ENCODE measurements around the gene PANX3. TPM values are rescaled to one million over a fixed set of nuclear protein-coding genes. Genes with fewer than 3 reads are reported as not detected.

PANX3 gene
- total and polyA plus RNA-seq, 4 donors, result not detected

- Histone ChIP-seq H3K4me1 (ENCODE audit: control insufficient read depth in 5 of 5, insufficient read depth in 5 of 5, low read length in 5 of 5) (peaks cover 0 to 3% (median 0%) of the 10 kb centered on the region in 5 donors), H3K36me3 (ENCODE audit: control insufficient read depth in 4 of 4, insufficient read depth in 4 of 4, low read length in 4 of 4) (no peaks in the 10 kb centered on the region), H3K4me3 (no peak overlapping the region), H3K9me3 (ENCODE audit: control insufficient read depth in 4 of 4, insufficient read depth in 3 of 4, low read length in 3 of 4) (no peaks in the 10 kb centered on the region), H3K27ac (ENCODE audit: low read depth in 1 of 2, low read length in 1 of 2) (no peak overlapping the region), H3K9ac (ENCODE audit: insufficient read depth in 1 of 2, low read length in 2 of 2) (no peak overlapping the region), H3K27me3 (ENCODE audit: control insufficient read depth in 3 of 3, insufficient read depth in 3 of 3, low read length in 2 of 3) (no peaks in the 10 kb centered on the region)
- TF ChIP-seq, protein P1, sequence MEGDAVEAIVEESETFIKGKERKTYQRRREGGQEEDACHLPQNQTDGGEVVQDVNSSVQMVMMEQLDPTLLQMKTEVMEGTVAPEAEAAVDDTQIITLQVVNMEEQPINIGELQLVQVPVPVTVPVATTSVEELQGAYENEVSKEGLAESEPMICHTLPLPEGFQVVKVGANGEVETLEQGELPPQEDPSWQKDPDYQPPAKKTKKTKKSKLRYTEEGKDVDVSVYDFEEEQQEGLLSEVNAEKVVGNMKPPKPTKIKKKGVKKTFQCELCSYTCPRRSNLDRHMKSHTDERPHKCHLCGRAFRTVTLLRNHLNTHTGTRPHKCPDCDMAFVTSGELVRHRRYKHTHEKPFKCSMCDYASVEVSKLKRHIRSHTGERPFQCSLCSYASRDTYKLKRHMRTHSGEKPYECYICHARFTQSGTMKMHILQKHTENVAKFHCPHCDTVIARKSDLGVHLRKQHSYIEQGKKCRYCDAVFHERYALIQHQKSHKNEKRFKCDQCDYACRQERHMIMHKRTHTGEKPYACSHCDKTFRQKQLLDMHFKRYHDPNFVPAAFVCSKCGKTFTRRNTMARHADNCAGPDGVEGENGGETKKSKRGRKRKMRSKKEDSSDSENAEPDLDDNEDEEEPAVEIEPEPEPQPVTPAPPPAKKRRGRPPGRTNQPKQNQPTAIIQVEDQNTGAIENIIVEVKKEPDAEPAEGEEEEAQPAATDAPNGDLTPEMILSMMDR (IDR thresholded peaks at IDR 0.05; ENCODE audit: control extremely low read depth, extremely low read depth), result no peak
- 90 to 94% methylated on average over 2 of the region's 2 CpGs for WGBS, 2 donors
- DNase-seq (no peak), ATAC-seq (ENCODE audit: insufficient read depth, low FRiP score) (no peak)
These were observed 28.7 kb upstream of the PANX3 start for GRCh38 chr11:124582565-124582964.

- no peak overlapping the region for H3K9ac ChIP-seq (ENCODE audit: insufficient read depth in 1 of 2, low read length in 2 of 2)
- WGBS, 2 donors, result 75 to 92% methylated on average over 8 of the region's 8 CpGs
These were observed 27.4 kb upstream of the PANX3 start for GRCh38 chr11:124583781-124584180.

DNA sequence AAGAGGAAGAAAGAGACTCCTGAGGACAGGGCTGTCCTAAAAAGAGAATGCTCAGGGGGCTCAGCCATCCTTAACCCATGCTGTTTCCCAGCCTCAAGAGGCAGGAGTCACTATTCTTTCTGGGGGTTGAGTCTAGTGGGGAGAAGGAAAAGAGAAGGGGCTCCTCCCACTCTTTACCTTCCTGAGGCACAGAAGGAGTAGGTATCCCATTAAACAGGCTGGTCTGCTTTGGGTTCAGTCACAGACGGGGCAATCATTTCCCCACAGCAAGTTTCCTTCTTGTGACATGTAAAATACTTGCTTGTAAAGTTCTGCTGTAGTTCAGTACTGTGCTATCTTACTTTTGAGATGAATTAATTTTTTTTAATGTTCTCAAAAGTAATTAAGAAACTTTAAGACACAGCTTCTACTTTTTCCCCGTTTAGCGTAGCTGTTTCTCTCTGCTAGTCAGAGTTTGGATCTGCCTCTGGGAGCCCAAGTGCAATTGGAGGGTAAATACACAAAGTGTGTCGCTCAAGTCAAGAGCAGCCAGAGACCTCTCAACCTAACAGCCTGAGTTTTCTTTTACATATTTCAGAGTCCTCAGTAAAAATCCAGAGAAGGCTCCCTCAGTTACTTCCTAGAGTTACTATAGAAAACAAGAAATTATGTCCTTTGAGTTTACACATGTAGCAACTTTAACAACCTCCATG, 26.4 kb upstream of the PANX3 start:
- no peak overlapping the region for H3K9ac ChIP-seq (ENCODE audit: insufficient read depth in 1 of 2, low read length in 2 of 2)
- H3K27ac ChIP-seq (ENCODE audit: low read depth in 1 of 2, low read length in 1 of 2), result peak overlapping the region in 1 of 2 donors; percentile 20
- TF ChIP-seq, protein P1 (IDR thresholded peaks at IDR 0.05; ENCODE audit: control extremely low read depth, extremely low read depth), result no peak
- 56 to 82% methylated on average over 4 of the region's 4 CpGs for whole genome bisulfite sequencing, 2 donors
- peak; percentile 16 to 50 (median 26) for DNase-seq
- H3K27me3 ChIP-seq (ENCODE audit: control insufficient read depth in 3 of 3, insufficient read depth in 3 of 3, low read length in 2 of 3), result no peaks in the 10 kb centered on the region
- no peak for ATAC-seq (ENCODE audit: insufficient read depth, low FRiP score)
- H3K9me3 ChIP-seq (ENCODE audit: control insufficient read depth in 4 of 4, insufficient read depth in 3 of 4, low read length in 3 of 4), result no peaks in the 10 kb centered on the region
- no peak overlapping the region for H3K4me3 ChIP-seq
- peaks cover 0 to 3% (median 0%) of the 10 kb centered on the region in 5 donors for H3K4me1 ChIP-seq (ENCODE audit: control insufficient read depth in 5 of 5, insufficient read depth in 5 of 5, low read length in 5 of 5)
- no peaks in the 10 kb centered on the region for H3K36me3 ChIP-seq (ENCODE audit: control insufficient read depth in 4 of 4, insufficient read depth in 4 of 4, low read length in 4 of 4)

More at GRCh38 chr11:124583781-124584180, 27.4 kb upstream of the PANX3 start:
- ATAC-seq (ENCODE audit: insufficient read depth, low FRiP score) (no peak), DNase-seq (no peak)
- TF ChIP-seq, protein P1 (IDR thresholded peaks at IDR 0.05; ENCODE audit: control extremely low read depth, extremely low read depth), result no peak
- no peaks in the 10 kb centered on the region for H3K27me3 ChIP-seq (ENCODE audit: control insufficient read depth in 3 of 3, insufficient read depth in 3 of 3, low read length in 2 of 3)
- no peak overlapping the region for H3K27ac ChIP-seq (ENCODE audit: low read depth in 1 of 2, low read length in 1 of 2)
- peaks cover 0 to 3% (median 0%) of the 10 kb centered on the region in 5 donors for H3K4me1 ChIP-seq (ENCODE audit: control insufficient read depth in 5 of 5, insufficient read depth in 5 of 5, low read length in 5 of 5)
- H3K36me3 ChIP-seq (ENCODE audit: control insufficient read depth in 4 of 4, insufficient read depth in 4 of 4, low read length in 4 of 4), result no peaks in the 10 kb centered on the region
- no peaks in the 10 kb centered on the region for H3K9me3 ChIP-seq (ENCODE audit: control insufficient read depth in 4 of 4, insufficient read depth in 3 of 4, low read length in 3 of 4)
- H3K4me3 ChIP-seq, result no peak overlapping the region
